GM21423 (cell line): Measurements from ENCODE around the gene DOCK4.
"Not testable (repeated sequence)": the region's sequence is repeated elsewhere in the genome, so short reads cannot be mapped to it uniquely, and the experiment has no call there.

ENCODE experiments used
- ATAC-seq: cut with Tn5 transposase; IDR thresholded peaks from one replicate; pipeline ENCODE4 v1.9.1; 2021; ENCODE audit warnings: mild to moderate bottlenecking, moderate library complexity; ENCODE audit not compliant: unreplicated experiment

The DOCK4 gene

GRCh38 chr7:111919631-111920179 is 286.5 kb downstream of the DOCK4 start:
- ATAC-seq: no peak

GRCh38 chr7:111919164-111919563 is 287.0 kb downstream of the DOCK4 start:
- ATAC-seq: no peak

GRCh38 chr7:111918461-111918860 is 287.7 kb downstream of the DOCK4 start:
- no peak for ATAC-seq

- not testable (repeated sequence) for ATAC-seq
These were observed 288.8 kb downstream of the DOCK4 start for GRCh38 chr7:111917404-111917803.

- no peak for ATAC-seq
These were observed 291.9 kb downstream of the DOCK4 start for GRCh38 chr7:111914291-111914690.

GRCh38 chr7:111911166-111911961 is 294.8 kb downstream of the DOCK4 start:
- no peak for ATAC-seq

GRCh38 chr7:111910656-111911055 is 295.5 kb downstream of the DOCK4 start:
- no peak for ATAC-seq

GRCh38 chr7:111908673-111909072 is 297.5 kb downstream of the DOCK4 start:
- not testable (repeated sequence) for ATAC-seq

GRCh38 chr7:111903797-111904196 is 302.4 kb downstream of the DOCK4 start:
- no peak for ATAC-seq

- ATAC-seq: no peak
These were observed 303.2 kb downstream of the DOCK4 start for GRCh38 chr7:111903016-111903415.

GRCh38 chr7:111900283-111900682 is 305.9 kb downstream of the DOCK4 start:
- no peak for ATAC-seq

GRCh38 chr7:111895049-111895448 is 311.1 kb downstream of the DOCK4 start:
- no peak for ATAC-seq

- no peak for ATAC-seq
These were observed 311.7 kb downstream of the DOCK4 start for GRCh38 chr7:111894518-111894917.

GRCh38 chr7:111893190-111893589 is 313.0 kb downstream of the DOCK4 start:
- no peak for ATAC-seq

GRCh38 chr7:111892588-111892987 is 313.6 kb downstream of the DOCK4 start:
- no peak for ATAC-seq

- ATAC-seq: no peak
These were observed 318.5 kb downstream of the DOCK4 start for GRCh38 chr7:111887734-111888133.

- ATAC-seq: no peak
These were observed 320.0 kb downstream of the DOCK4 start for GRCh38 chr7:111886233-111886632.

- no peak for ATAC-seq
These were observed 323.0 kb downstream of the DOCK4 start for GRCh38 chr7:111883241-111883640.

GRCh38 chr7:111878785-111879184 is 327.4 kb downstream of the DOCK4 start:
- ATAC-seq: no peak

- no peak for ATAC-seq
These were observed 328.3 kb downstream of the DOCK4 start for GRCh38 chr7:111877931-111878330.

- ATAC-seq: no peak
These were observed 332.1 kb downstream of the DOCK4 start for GRCh38 chr7:111873963-111874690.

- ATAC-seq: no peak
These were observed 332.9 kb downstream of the DOCK4 start for GRCh38 chr7:111873326-111873646.
